A549 treated with AZD2906 at 1 μM for 4 hours (cell line): ENCODE measurements around the gene CPLX3. TPM values are rescaled to one million over a fixed set of nuclear protein-coding genes. Genes with fewer than 3 reads are reported as not detected.

ENCODE experiments used
- total RNA-seq: library from RNA; stranded (reverse); fragments of 200-300 nt; extraction: Qiagen RNA extraction; gene quantifications from 5 replicates; pipeline ENCODE4 v1.2.3, GENCODE V29; 2022

Gene CPLX3
- total RNA-seq = not detected in 5 replicates

GRCh38 chr15:74826364-74826819, at the start of gene CPLX3:
Gene CPLX3 (plus strand): TSS chr15:74826627. CDS start chr15:74826704, 77 bp downstream.

DNA sequence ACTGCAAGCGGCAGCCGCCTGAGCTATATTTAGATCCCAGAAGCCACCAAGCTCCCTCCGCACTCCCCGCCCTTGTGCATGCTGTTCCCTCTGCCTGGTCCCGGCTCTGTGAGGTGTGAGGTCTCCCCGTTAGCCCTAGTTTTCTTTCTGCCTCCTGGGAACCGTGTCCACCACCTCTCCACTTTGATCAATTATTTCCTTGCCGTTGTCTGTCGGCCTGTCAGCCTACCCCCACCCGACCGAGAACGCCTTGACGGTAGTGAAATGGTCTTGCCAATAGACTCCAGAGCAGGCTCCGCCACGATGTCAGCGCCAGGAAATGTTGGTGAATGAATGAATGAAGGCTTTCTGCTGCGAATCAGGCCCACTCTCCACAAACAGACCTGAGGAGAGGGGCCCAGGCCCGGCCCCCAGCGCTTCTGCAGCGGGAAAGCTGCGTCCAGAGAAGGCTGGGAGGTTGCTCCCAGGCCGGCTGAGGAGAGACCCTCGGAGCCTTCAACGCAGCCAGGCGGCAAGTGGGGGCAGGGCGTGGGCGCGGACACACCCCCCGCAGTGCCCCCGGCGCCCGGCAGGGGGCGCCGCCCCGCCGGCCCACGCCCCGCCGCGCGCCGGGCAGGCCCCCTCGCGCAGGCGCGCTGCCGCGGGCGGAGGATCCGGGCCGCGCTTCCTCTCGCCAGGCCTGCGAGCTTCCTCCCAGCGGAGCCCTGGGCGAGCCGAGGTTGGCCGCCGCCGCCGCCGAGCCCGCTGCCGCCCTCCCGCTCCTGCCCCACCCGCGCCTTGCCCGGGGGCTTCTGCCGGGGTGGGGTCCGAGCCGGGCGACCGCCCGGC, 44.8 kb upstream of the CPLX3 start, which contains the start of gene CSK:
TSS of gene CSK (plus strand) at position 650 of the 828 bp plus-strand sequence. CDS start 16,218 bp downstream, outside the sequence.

GRCh38 chr15:74812533-74812932, 13.9 kb upstream of the CPLX3 start, which contains the start of gene LMAN1L:
Gene LMAN1L (plus strand): TSS chr15:74812835. CDS start chr15:74812855, 20 bp downstream.

GRCh38 chr15:74842581-74843444, 16.4 kb downstream of the CPLX3 start, which contains the start of gene ULK3:
Gene ULK3 (minus strand): TSS chr15:74843156. CDS start chr15:74843105, 51 bp downstream.

DNA sequence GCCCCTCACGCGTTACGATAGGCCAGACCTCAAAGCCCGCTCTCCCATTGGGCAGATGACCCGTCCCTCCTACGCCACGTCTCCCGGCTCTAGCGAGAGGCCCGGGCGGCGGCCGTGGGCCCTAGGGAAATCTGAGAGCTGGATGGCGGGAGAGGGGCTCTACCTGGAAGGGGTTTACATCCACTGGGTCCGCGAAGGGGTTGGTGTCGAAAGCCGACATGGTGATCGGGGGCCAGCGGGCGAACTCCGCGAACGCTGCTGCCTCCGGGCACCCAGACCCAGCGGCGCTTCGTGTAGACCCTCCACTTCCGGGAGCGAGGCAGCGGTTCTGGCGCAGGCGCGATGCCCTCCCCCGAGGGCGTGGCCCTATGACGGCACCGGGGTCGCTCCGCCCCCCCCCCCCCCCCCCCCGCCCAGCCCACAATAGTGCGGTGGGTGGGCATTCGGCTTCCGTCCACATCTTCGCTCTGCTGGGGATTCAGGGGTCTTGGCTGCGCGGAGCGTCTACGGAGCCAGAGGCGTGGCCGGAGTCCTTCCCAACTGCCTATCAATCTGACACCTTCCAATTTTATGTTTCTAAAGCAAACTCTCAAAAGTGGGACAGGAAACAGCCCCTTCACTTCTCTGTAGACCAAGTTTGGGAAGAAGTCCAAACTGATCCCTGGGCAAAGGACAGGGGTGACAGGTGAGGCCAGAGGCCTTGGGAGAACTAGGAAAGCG, 46.8 kb downstream of the CPLX3 start, which contains the start of gene SCAMP2:
TSS of gene SCAMP2 (minus strand) at position 330 of the 720 bp plus-strand sequence. CDS start at position 220, 110 bp downstream.

Other genes with a start within 250 kb of the CPLX3 start
- 30.8 to 46.3 TPM (median 33.0 TPM) in 5 replicates for gene CLK3, start 210.8 kb upstream of the CPLX3 start, total RNA-seq
- 20.3 to 24.5 TPM (median 22.7 TPM) in 5 replicates for gene EDC3, start 130.6 kb upstream of the CPLX3 start, total RNA-seq
- gene CYP1A1, start 101.1 kb upstream of the CPLX3 start, total RNA-seq = 1.2 to 2.2 TPM (median 1.7 TPM) in 5 replicates
- not detected in 5 replicates for gene CYP1A2, start 77.8 kb upstream of the CPLX3 start, total RNA-seq
- gene CSK, start 44.5 kb upstream of the CPLX3 start, total RNA-seq = 63.3 to 70.0 TPM (median 63.8 TPM) in 5 replicates
- 0.02 to 0.06 TPM in 2 of 5 replicates, not detected in the others for gene LMAN1L, start 13.8 kb upstream of the CPLX3 start, total RNA-seq
- gene ULK3, start 16.5 kb downstream of the CPLX3 start, total RNA-seq = 26.1 to 36.0 TPM (median 35.1 TPM) in 5 replicates
- gene SCAMP2, start 46.7 kb downstream of the CPLX3 start, total RNA-seq = 57.7 to 69.5 TPM (median 66.9 TPM) in 5 replicates
- 28.0 to 42.3 TPM (median 33.9 TPM) in 5 replicates for gene MPI, start 63.4 kb downstream of the CPLX3 start, total RNA-seq
- 32.1 to 39.1 TPM (median 35.7 TPM) in 5 replicates for gene FAM219B, start 80.2 kb downstream of the CPLX3 start, total RNA-seq
- 449 to 627 TPM (median 566 TPM) in 5 replicates for gene COX5A, start 111.4 kb downstream of the CPLX3 start, total RNA-seq
- 18.8 to 28.2 TPM (median 26.4 TPM) in 5 replicates for gene RPP25, start 130.1 kb downstream of the CPLX3 start, total RNA-seq
- 10.2 to 12.5 TPM (median 12.0 TPM) in 5 replicates for gene SCAMP5, start 168.9 kb downstream of the CPLX3 start, total RNA-seq
- 16.8 to 22.7 TPM (median 19.0 TPM) in 5 replicates for gene PPCDC, start 197.0 kb downstream of the CPLX3 start, total RNA-seq